HG03521 (cell line): Measurements from ENCODE around the gene C1orf105.

Experiments
- ATAC-seq: cut with Tn5 transposase; IDR thresholded peaks from one replicate; pipeline ENCODE4 v1.9.1; 2021; ENCODE audit warnings: mild to moderate bottlenecking, moderate library complexity; ENCODE audit not compliant: unreplicated experiment

Gene C1orf105

DNA sequence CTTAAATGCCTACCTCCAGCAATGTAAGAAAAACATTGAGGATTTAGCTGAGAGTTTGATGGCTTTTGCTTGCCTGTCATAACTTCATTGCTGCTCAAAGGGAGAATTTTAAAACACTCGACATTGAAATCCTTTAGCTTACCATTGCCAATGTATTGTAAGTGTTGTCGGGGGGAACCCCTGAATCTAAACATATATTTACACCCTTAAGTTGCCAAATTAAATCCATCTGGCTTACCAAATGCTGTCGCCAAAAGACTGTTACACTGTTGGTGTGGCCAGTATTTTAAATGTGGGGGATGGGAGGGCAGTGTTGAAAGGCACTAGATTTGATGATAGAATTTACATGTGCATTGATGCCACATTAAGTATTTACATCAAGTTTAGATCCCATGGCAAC, 24.9 kb upstream of the C1orf105 start:
- ATAC-seq, result no peak

DNA sequence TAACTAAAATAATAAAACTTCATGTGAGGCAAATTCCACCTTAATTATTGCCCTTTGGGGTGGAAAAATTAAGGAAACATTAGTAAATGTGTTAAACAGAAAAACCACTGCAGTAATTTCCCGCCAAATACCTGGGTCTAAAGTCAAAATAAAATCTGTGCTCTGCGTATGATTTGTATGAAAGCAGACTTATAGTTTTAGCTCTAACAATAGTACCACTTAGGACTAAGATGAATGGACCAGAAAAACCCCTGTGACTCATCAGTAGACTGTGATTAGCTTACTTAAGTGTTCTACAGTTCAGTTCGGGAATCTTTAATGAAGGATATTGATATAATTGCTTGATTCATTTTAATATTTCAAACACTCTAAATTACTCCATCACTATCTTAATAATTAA, 23.3 kb upstream of the C1orf105 start:
- ATAC-seq, result no peak

DNA sequence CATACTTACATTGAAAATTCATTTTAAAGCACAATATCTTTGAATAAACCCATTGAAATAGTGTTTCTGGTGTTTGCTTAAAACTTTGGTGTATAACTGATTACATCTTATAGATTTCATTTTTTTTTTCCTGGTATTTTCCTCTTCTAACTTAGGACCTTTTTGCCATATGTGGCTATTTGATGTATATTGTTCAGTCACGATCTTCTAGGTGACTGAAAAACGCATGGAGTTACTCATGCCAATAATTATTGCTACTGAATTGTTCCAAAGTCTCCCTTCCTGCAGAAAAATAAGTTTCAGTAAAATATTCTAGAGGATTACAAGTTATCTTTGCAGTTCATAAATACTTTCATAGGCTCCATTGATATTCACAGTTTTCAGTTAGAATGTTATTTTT, 22.9 kb upstream of the C1orf105 start:
- no peak for ATAC-seq

DNA sequence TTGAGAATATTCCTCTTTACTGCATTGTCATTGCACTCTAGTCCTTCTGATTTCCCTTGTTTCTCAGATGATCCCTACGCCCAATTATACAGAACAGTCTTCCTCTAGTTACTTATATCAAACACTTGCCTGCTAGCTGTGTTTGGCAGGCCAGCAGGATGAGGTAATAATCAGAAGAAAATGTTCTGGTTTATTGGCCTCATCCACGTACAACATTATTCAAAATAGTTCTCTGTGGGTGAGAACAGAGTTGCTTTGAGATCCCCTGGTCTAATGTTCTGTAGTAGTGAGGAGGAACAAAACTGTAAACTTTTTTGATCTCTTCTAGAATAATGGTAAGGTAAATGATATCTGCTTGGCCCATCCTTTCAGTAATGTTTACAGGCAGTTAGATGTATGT, 22.3 kb upstream of the C1orf105 start:
- ATAC-seq, result no peak

DNA sequence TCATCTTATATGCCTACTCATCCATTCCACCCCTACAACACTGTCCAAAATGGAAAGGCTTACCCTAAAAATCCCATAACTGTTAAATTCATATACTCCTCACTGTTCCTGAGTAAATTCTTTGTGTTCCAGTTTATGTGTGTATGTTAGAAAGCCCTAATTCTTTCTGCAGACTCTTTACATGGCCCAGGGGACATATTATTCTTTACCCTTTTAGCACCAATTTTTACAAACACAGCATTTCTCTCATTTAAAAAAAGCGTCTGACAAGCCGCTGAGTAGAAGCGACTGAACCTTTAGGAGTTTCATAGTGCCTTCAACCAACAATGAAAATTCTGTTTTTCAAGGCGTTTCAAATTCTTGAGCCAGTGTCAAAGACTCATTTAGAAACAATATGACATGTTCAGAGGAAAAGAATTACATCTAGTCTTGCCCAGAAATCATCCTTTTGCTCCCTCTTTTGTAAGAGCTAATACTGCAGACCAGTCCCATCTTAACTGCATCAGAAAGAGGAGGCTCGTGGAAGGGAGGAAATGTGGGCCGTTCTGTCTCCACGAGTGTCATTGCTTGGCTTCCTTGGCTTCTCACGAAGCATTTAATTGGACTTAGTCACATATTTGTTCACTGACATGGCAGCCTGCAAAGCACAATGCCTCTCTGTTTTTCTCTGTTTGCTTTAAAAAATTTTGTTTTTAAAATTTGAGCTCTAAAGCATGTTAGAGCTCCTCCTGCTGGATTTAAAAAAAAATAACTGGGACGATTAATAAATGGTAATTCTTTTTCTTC, 21.3 kb upstream of the C1orf105 start:
- ATAC-seq, result no peak

DNA sequence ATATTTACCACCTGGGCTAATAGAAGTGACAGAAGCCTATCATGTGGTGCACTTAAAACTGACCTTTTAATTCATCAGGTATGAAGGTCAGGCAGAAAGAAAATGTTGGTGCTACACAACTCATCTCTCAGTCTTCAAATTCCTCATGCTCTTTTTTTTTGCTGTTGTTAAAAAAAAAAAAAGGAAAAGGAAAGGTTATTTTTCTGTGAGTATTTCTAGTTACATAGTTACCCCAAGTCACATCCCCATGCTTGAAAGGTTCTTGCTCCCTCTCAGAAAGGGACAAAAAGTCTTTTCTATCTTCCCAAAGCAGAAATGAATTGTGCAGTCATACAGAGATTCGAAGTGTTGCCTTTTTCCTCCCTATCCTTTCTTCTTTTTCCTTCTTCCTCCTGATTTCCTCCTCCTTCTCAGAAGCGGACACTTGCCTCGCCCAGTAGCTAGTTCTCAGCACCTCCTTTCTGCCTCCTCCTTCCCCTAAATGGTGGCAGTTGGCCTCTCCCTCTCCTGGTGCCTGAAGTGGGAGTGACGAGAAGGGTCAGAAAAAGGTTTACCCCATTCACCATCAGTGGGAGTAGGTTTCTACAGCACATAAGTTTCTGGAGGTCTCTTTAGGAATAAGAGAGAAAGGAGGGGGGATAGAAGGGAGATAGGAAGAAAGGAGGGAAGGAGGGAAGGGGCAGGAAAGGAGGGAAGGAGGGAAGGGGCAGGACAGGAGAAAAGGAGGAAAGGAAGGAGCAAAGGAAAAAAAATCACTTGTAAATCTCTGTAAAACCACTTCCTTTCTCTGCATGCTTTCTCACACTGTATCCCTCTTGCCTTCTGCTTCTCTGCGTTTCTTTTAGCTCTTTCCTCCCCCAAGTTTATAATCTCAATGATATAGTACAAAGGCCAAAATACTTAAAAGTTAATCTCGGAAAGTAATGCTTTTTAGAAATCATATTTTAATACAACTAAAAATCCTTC, 20.4 kb upstream of the C1orf105 start:
- no peak for ATAC-seq

DNA sequence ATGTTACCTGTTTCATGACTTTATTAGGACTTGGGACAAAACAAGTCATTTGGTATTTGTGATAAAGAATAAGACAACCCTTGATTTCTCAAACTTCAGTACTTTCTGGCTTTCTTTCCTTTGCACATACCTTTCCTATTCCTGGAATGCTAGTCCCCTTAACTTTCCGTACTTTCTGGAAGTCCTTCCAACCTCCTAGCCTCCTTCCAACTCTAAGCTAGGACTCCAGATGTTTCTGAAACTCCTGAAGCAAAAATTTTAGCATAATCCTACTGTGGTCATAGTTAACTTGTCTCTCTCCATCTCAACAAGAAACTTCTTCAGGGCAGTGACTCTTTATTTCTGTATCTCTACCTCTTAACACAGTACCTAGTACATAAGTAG, 19.8 kb upstream of the C1orf105 start:
- no peak for ATAC-seq

DNA sequence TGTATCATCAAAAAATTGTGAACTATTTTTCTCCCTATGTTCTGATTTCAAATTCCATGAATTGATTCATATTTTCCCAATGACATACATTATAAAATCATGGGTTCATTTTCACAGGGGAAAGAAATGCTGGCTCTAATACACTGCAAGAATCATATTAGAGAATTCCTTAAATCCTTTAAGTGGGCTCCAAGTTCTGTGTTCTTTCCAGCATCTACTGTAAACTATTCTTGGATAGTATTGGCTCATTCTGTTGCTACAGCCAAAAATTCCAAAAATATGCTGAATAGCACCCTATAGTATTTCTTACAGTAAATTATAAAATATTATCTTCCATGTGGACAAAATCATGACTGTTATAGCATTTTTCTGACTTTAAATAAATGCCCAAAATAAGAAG, 19.0 kb upstream of the C1orf105 start:
- no peak for ATAC-seq

DNA sequence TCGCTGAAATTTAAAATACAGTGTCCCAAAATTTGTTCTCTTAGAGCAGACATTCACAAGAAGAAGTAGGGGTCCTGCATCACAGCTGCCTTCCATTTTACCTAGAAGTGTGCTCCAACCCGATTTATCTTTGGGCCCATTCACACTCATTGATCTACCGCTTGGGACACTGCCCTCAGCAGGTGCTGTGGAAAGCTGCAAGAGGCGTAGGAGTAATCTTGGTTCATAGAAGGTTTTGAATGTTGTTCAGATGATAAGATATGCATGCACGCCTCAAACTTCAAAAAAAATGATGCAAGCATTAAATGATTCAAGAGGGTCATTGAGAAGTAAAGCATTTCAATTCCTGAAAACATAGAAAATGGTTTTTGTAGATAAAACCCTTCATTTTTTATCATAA, 18.6 kb upstream of the C1orf105 start:
- no peak for ATAC-seq

DNA sequence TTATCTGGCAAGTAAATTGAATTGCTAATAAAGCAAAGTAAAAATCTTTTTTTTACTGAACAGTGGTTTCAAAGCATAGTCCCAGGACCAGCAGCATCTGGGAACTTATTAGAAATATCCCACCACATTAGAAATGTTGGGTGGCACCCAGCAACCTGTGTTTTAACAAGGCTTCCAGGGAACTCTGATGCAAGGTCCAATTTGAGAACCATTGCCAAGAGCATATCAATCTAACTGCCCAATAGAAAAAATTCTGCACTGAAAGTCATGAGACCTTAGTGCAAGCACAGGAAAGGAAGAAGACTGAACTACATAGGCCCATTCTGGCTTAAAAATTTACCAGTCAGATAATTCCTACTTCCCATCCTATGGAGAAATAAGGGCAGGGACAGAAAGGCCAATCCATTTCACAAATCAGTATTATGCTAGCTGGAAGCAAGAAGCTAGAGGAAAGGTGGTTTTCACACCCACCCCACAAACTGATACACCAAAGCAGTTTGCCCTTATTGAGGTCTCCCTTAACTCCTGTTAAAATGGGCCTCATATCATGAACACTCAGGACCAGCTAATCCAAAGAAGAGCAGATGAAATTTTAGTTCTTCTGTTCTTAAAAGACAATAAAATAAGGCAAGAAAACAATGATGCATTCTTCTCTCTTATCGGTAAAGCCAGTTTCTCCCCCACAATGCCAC, 17.5 kb upstream of the C1orf105 start:
- no peak for ATAC-seq

DNA sequence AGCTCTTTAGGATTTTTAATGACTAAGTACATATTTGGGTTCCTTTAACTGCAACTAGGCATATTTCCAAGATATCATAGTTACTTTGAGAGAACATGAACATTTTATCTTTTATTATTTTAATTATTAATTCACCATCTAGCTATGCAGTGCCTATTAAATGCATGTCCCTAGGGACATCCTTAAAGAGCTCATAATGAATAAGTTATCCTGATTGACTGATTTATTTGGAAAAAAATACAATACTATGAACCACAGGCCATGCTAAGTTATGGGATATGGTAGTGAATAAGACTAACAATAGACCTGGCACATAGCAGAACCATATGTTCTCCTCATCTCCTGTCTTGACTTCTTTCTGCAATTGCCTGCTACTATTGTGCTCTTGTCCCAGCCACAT, 16.4 kb upstream of the C1orf105 start:
- ATAC-seq, result no peak

DNA sequence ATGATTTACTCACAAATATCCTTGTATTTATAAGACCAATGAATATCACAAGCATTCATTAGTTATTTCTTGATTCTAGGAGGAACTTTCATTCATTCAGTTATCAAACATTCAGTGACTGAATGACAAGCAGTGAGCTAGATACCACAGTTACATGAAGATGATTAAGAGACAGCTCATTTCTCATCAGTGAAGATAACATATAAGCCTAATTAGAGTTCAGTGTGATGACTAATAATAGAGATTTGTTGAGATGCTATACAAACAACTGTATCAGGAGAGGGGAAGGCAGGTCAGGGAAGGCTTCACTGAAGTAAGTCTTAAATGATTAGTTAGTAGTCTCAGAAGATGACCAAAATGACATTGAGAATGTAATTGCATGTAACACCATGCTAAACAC, 14.6 kb upstream of the C1orf105 start:
- no peak for ATAC-seq

DNA sequence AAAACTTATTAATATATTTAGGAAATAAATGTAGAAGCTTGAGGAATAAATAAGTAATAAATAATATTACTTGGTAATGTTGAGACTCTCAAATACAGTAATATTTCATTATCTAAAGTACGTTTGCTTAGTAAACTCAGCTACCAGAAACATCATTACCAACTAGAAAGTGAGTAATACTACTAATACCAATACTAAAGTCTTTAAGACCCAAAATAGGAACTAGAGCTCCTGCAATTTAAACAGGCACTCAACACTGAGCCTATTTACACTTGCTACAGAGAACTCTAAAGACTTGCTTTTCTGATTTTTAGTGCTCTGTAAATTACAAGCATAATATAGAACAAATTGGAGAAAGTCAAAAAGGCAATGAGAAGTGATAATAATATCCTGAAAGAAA, 13.5 kb upstream of the C1orf105 start:
- ATAC-seq, result no peak

DNA sequence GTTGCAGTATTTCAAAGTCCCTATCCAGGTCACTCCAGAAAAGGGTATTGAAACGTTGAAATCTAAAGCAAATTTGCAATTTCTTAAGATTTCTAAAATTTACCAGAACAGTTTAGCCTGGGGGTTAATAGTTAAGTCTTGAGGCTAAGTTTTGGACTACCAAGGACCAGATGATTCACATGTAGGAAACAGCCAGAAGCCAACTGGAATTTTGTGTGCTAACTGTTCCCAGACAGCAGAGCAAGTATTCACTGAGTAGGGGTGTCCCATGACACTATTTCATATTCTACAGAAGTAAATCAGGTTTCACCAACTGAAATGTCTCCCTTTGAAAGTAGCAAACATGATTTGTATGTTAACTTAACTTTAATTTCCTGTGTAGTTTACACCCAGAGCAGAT, 11.5 kb upstream of the C1orf105 start:
- ATAC-seq, result no peak

DNA sequence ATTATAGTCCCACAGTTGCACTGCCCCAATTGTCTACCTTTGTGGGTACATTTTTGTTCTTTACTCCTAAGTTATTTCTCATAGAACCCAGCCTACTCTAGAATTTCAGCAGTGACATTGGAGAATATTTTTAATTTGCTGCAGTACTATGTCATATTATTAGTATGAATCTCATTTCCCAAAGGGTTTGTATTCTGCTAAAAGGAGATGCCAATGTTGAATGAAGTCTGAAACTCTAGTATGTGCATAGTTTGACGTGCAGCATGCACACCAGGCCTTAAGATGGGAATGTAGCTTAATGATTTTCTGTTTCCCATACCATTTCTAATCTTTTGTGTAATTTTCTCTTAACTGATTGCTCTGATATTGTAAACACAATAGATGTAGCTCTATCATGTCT, 10.5 kb upstream of the C1orf105 start:
- no peak for ATAC-seq

DNA sequence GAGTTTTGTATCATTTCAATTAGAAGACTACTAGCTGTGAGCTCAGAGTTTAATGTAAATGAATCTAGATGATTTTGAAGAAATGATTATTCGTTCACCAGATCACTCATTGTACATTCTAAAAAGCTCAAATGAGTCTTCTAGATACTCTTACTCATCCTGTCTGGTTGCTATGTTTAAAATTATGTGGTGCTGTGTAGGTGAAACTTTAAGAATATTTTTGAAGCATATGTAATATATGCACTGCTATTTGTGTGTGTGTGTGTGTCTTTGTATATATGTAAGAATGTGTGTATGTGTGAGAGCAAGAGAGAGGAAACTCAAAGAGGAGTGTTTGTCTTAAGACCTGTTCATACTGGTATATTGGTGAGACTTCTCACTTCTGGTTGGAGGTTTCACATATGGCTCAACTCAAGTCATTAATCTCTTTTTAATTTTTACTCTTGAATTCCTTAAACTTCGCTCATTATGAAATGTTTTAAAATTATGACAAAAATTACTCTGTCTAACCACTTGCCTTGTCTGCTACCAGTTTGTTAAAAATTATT, 8.6 kb upstream of the C1orf105 start:
- no peak for ATAC-seq

DNA sequence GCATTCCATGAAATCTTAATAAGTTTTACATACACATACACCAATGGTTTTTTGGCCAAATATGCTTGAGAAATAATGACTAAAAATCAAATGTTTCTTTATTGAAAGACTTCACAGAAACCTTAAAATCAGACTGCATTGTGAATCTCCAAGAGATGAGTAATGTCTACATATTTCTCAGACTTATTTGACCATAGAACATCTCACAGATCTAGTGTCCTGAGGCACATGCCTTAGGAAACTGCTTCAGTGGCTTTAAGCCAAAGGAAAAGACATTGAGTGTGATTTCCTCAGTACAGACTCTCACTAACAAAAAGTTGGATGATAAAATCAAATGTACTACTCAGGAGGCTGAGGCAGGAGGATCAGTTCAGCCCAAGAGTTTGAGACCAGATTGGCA, 6.2 kb upstream of the C1orf105 start:
- no peak for ATAC-seq

DNA sequence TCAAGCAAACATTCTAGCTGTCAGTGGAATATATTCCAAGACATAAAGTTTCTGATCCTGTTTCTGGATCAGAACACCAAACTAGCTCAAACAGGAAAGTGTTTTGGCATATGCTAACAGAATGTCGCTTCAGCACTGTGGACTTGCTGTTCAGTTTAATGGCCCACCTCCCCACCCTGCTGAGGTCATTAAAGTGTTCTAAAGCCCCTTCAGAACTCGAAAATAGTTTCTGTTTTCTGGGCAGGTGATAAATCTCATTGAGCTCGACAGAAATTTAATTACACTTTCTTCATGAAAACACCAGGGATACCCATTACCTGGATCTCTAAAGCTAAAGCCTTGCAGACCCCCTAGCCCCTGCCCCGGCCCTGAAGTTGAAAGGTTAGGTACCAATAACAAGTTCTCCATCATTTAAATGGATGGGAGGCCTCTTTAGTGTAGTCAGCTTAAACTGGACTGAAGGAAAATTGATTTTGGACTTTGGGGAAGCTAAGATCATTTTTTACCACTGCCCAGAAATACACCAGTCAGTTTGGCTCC, 3.9 kb upstream of the C1orf105 start:
- no peak for ATAC-seq

DNA sequence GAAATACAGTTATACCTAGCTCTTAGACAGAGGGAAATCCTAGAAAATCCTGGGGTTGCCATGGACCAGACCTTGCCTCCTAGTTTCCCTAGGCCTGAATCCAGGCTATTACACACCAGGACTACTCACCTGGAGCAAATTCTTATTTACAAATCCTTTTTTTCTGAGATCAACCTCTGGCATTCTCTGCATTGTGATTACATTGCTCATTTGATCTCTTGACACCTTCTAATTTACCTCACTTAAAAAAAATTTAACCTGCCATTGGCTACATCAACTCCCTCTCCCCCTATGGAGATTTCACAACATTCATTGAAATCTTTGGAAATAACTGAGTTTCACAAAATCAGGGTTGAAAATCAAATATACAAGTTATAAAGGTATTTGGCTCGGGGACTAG, 2.9 kb upstream of the C1orf105 start:
- no peak for ATAC-seq

DNA sequence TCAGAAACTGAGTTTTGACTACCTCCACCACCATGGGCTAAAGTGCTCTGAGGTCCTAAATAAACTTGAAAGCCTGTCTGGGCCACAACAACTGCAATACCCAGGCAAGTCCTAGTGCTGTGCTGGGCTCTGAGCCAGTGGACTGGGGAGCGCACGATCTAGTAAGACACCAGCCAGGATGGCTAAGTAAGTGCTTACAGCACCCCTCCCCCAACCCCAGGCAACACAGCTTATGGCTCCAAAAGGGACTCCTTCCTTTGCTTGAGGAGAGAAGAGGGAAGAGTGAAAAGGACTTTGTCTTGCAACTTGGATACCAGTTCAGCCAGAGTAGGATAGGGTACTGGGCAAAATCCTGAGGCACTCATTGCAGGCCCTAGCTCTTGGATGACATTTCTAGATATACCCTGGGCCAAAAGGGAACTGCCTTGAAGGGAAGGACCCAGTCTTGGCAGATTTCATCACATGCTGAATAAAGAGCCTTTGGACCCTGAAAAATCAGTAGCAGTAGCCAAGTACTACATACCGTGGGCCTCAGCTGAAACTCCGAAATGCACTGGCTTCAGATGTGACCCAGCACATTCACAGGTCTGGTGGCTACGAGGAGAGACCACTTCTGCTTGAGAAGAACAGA, 1.6 kb downstream of the C1orf105 start:
- ATAC-seq, result no peak

DNA sequence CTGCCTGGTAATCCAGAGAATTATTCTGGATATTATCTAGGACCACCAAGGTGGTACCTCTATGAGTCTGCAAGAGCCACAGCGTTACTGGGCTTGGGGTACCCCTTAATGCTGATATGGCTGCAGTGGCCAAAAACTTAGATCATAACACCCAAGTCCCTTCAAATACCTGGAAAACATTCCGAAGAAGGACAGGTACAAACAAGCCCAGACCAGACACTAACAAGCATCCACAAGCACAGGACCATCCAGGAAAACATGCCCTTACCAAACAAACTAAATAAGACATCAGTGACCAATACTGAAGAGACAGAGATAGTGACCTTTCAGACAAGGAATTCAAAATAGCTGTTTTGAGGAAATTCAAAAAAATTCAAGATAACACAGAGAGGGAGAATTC, 2.9 kb downstream of the C1orf105 start:
- ATAC-seq, result no peak
